ENCODE data around the gene LRRN2.

Gene LRRN2

DNA sequence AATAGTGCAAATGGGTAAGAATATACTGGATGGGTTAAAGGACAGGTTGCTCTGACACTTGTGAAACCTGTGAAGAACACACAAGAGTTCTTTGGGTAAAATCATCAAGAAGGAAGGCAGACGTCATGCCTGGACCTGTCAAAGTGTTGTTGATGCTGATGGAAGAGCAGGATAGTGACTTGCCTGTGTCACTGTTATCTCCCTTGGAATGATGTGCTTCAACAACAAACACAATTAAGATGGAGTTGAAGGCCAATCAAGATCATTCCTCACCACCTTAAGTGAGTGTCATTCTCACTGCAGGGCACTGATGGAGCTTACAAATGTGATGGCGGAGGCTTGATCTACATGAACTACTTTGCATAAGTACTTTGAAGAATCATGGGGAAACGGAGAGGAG is 73.2 kb downstream of the LRRN2 start:
- DNase-seq: peak in 1 of 10 donors; percentile 8
- intact Hi-C loops (cut with DNase I): no loop called here

DNA sequence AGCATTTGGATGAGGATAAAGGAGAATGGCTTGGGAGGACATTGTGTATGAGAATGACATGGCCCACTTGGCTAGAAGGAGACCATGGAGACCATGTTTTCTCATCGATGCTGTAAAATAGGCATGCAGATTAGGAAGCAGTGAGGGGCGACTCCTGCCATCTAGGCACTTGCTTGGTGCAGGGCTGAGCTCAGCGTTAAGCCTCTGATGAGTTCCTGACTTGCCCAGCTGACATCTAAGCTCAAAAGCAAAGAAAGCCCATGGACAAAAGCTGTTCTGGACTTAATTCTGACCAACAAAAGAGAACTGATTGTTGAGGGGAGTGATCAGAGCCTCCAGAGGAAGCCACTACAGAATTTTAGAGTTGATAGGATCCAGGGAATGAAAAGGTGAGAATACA is 74.5 kb downstream of the LRRN2 start:
- DNase-seq: peak in 1 of 10 donors; percentile 55
- intact Hi-C loops (cut with DNase I): no loop called here

DNA sequence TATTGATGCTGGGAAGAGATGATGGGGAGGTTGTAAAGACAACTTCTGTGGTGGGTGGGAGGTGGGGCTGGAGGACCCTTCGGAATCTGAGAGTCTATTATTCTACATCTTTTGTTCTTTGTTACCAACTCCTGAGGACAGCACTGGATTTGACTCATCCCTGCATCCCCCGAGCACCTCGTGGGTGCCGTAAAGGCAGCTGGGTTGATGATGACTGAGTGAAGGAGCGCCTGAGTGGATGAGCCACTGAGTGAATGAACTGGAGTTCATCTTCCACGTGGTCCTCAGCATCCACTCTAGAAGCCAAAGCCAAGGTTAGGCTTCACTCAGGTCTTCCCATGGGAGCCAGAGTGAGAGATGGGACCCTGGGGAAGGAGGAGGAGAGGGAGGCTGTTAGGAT is 77.6 kb downstream of the LRRN2 start:
- intact Hi-C loops (cut with DNase I): no loop called here
- DNase-seq: peak in 1 of 10 donors; percentile 4

DNA sequence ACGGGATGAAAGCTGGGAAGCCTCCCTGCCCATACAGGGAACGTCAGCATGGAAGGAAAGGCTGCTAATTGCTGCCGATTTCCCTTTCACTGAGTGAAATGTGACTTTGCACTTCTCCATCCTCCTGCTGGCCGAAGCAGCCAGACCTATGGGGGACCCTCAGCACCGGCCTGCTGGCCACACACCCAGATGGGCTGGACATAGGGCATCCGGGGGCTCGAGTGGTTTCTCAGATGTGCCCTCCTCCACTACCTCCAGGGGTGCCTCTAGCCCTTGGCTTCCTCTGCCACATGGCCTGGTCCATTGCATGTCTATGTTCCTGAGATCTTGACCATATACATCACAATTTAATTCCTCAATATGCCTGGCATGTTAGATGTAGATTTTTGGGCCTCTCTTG is 79.7 kb downstream of the LRRN2 start:
- peak in 1 of 10 donors; percentile 67 for DNase-seq
- intact Hi-C loops (cut with DNase I): no loop called here

DNA sequence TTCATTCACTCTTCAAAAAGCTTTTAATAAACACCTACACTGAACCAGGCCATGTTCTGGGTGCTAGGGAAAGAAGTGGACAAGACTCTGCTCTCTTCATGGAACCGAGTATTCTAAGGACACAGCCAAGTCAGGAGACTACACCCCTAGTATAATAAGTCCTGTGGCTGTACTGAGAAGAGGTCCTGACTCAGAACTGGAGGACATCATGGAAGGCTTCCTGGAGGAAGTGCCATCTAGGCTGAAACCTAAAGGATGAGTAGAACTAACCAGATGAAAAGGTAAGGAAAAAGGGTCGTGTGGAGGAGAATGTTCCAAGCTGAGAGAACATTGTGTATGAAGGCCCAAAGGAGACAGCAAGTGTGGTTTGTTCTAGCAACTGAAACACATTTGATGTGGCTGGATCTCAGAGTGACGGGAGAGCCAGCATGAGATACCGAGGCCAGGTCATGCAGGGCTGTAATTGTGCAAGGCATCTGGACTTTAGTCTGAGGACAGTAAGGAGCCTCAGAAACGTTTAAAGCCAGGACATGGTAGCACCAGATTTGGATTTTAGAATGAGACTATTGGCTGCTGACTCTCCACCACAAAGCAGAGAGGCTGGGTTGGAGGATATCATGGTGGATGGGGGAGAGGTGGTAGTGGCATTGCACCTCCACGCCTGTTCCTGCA is 82.5 kb downstream of the LRRN2 start:
- intact Hi-C loops (cut with DNase I): no loop called here

DNA sequence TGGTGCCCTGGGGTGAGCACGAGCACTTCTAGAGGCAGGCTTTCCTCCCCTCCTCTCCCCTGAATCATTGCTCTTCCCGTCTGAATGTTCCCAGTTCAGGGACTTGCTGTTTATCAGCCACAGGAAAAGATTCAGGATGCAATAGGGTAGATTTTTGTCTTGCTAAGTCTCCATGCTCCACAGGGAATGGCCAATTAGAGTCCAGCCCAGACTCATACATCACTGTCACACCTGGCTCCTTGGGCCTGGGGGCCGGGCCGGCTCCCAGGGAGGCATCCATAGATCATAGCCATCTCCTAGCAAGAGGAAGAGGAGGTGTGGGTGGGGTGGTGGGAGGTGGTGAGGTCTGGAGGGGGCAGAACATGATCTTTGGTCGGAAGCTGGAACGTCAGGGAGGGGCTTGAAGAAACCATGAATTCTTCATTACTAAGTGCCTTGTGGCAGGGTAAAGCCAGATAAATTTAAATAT is 83.4 kb downstream of the LRRN2 start:
- intact Hi-C loops (cut with DNase I): no loop called here
- DNase-seq: no peak

More for the DNA sequence above, 82.5 kb downstream of the LRRN2 start:
- no peak for DNase-seq

DNA sequence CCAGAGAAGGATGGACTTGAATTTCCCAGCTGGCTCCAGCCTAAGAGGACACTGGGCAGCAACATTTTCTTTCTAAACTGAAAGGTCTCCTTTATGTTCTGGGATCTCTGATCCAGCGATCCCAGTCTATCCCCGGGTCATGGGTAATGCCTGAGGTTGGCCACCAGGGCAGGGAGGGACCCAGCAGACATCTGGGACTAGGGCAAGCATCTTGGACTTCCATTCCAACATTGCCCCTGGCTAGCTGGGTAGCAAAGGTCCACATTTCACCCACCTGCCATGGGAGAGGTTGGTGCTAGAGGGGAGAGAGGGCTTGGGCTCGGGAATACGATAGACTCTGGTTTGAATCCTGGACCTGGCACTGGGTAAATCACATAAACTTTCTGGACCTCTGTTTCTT is 84.6 kb downstream of the LRRN2 start:
- DNase-seq: peak in 1 of 10 donors; percentile 15
- intact Hi-C loops (cut with DNase I): no loop called here

DNA sequence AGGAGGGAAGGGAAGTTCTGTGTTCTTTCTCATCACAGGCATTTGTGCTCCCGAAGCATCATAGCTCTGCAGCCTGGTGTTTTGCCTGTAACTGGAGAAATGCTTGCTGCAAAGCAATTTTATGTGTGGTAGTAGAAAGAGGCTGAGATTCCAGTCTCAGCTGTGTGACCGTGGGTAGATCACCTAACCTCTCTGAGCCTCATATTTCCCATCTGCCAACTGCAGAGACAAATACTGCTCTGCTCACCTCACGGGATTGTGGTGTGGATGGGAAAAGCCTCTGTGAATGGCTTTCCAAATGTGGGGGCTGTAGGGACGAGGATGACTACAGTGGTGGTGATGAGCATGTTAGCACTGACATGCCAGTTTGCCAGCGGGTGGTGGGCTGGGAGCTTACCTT is 85.3 kb downstream of the LRRN2 start:
- DNase-seq: peak in 1 of 10 donors; percentile 40
- intact Hi-C loops (cut with DNase I): no loop called here

DNA sequence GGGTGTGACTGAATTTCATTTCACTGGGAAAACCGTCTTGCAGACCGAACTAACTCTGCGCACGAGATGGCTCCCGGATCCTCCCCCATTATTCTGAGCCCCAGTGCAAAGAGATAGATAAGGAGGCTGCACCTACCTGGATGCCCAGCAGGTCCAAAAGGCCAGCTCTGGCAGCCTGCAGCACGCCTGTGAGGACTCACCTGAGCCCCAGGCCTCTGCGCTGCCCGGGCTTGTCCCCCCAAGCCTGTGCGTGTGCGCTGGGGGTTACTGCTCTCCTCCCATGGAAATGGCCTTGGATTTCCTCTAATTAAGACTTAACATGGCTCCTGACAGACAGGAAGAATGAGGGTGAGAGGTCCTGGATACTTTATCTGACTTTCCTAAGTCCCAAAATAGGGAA is 85.9 kb downstream of the LRRN2 start:
- intact Hi-C loops (cut with DNase I): no loop called here
- DNase-seq: no peak

DNA sequence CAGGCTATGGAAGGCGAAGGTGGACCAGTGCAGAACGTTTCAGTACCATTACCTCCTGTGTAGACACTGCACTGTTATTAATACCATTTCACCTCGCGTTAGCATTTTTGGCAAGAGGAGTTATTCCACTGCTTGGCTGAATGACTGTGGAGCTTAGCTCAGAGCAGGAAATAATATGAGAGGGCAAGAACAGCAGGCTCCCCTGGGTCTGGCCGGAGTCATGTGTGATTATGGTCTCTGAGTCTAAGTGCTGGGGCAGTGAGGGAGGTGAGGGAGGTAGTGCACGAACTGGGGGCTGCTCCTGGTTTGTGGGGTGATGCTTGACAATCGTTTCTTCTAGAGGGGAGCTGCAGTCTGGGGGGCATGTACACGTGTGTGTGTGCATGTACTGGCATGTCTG is 86.4 kb downstream of the LRRN2 start:
- peak in 1 of 10 donors; percentile 2 for DNase-seq
- intact Hi-C loops (cut with DNase I): no loop called here

DNA sequence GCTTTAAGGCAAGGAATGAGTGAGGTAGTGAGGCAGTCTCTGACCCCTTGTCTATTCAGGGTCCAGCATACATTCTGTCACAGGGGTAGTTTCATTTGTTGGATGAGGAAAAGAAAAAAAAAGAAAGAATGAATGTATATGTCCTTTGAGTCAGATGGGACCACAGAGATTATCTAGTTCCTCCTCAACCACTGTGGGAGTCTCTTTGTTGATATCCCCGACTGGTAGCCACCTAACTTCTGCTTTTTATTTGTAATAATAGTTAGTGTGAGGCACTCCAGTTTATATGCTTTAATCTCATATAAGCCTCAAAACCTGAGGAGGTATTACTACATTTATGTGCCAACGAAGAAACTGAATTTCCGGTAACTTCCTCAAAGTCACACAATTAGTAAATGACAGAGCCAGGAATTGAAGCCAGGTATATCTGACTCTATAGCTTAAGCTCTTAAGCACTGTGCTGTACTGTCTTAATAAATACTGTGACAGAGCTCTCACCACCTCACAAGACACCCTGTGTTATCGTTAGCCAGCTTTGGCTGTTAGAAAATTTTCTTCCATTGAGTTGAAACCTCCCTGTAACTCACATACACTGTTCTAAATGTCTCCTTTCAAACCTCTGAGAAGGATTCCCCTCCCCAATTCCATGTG is 87.1 kb downstream of the LRRN2 start:
- no peak for DNase-seq
- intact Hi-C loops (cut with DNase I): no loop called here

DNA sequence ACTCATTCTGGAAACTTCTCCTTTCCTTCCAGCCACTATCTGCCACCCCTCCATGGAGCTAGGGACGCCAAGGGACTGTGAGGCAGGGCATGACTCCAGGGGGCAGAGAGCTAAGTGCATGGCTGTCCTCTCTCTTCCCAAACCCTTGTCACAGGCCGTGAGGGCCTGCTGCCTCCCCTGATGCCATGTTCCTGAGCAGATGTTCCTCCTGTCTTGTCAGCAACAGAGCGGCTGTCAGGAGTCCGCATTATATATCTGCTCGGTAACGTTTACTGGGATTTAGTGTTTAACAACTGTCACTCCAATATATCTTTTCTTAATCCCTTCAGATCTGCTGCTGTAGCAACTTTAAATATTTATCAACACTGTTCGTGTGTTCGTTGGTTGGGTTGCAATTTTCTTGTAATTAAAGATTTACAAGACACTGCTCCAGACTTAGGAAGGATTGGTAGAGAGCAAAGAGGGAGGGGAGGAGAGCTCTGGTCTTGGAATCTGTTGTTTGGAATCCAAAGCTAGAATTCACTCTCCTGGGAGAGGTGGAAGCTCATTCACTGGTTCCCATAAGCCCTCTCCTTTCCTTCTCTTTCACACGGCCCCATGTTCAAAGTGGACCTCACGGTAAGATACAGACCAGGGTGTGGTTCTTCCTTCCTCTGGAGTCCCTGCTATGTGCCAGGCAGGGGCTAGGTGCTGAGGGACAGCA is 93.1 kb downstream of the LRRN2 start:
- no peak for DNase-seq
- intact Hi-C loops (cut with DNase I): no loop called here

DNA sequence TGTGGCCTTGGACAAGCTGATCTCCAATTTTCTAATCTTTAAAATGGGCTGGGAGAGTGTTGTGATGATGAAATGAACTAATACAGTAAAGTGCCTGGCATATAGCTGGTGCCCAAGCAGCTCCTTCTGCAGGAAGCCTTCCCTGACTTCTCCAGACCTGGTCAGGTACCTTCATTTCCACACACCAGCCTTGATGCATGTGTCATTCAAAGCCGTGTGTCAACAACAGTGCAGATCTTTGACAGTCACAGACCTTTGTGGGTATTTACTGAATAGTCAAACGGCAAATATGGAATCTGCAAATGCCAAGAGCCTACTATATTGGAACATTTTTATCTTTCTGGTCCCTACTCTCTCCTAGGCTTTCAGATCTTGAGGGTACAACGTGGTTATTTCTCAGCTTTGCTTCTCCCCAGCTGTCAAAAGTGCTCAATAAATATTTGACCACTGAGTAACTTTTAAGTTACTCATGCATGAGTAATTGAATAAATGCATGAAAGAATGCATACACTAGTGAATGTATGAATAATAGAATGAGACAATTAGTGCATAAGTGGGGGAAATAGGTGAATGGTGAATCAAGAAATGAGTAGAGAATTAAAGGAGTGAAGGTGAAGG is 94.0 kb downstream of the LRRN2 start:
- intact Hi-C loops (cut with DNase I): no loop called here
- DNase-seq: no peak

DNA sequence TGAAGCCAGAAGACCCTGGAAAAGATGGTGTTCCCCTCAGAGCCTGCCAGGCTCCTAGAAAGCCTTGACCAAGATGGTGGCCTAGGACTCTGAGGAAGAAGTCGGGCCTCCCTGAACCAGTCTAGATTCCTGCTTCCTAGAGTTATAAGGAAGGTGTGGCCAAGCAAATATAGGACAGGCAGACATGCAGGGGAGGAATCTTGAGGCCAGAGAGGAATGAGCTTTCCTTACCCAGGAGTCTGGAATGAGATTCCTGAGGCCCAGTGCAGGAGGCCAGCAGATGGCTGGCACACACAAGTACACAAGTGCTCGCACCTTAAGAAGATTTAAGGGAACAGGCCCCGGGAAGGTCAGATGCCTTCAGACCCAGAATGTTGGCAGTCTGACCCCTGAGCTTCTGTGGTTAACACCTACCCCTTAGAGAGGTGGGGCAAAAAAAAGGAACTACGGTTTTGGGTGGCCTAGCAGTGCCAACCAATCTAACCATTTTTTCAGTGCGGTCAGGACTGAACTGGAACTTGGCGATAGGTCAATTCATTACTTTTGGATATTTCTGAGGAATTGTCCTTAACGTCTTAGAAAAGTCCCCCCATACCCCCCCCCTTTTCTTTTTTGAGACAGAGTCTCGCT is 96.0 kb downstream of the LRRN2 start:
- no peak for DNase-seq
- intact Hi-C loops (cut with DNase I): no loop called here

DNA sequence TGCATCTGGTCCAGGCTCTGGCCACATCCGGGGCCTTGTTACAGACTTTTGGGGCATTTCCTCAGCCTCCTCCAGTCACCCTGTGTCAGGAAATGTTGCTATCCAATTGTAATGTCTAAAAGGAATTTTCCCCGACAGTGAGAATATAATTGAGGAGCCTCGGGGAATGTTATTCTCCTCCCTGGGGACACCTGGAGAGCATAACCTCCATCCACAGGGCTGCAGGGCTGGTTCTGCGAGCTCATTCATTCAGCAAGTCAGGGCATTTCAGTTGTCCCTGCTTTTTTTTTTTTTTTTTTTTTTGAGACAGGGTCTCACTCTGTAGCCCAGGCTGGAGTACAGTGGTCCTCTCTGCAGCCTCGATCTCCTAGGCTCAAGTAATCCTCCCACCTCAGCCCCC is 96.7 kb downstream of the LRRN2 start:
- no peak for DNase-seq
- intact Hi-C loops (cut with DNase I): no loop called here

DNA sequence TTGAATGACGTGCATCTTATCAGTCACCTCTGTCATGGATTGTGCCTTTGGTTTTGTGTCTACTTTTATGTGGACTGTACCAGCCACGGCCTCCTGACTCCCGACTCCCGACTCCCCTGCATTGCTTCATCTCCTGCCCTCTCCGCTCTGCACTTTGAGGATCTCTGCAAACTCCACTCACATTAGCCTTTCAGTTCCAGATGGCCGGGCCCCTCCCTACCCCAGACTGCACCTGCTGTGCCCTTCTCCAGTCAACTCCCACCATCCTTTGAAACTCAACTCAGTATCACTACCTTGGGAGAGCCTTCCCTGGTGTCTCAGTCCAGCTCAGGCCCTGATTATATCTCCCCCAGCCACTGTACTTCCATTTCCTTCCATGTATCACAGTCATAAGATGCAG is 97.9 kb downstream of the LRRN2 start:
- intact Hi-C loops (cut with DNase I): no loop called here
- DNase-seq: no peak

DNA sequence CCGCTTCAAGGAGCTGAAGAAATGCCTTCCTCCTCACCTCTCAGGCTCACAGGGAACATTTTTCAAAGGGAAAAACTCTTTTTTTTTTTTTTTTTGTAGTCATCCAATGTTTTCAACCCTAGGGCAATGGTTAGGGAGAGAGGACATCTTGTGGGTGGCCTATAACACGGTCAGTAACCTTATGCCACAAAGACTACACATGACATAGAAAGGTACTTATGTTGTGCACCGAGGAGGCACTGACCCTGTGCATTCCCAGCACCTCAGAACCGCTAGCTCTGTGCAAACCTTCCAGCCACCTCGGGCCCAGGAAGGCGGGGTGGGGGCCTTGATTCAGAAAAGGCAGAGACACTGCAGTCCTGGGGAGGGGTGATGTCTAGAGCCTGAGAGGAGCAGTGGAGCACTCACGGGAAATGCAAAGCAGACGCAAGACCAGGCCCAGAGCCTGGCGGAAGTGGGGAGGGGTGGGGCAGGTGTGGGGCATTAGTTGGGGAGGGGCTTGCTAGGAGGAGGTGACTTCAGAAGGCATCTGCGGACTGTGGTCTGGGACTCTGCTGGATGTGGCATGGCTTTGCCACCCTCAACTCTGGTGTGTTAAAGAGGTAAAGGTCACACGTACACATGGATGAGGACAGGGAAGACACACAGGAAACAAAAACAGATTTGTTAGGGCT is 100.7 kb downstream of the LRRN2 start:
- intact Hi-C loops (cut with DNase I): no loop called here
- no peak for DNase-seq

DNA sequence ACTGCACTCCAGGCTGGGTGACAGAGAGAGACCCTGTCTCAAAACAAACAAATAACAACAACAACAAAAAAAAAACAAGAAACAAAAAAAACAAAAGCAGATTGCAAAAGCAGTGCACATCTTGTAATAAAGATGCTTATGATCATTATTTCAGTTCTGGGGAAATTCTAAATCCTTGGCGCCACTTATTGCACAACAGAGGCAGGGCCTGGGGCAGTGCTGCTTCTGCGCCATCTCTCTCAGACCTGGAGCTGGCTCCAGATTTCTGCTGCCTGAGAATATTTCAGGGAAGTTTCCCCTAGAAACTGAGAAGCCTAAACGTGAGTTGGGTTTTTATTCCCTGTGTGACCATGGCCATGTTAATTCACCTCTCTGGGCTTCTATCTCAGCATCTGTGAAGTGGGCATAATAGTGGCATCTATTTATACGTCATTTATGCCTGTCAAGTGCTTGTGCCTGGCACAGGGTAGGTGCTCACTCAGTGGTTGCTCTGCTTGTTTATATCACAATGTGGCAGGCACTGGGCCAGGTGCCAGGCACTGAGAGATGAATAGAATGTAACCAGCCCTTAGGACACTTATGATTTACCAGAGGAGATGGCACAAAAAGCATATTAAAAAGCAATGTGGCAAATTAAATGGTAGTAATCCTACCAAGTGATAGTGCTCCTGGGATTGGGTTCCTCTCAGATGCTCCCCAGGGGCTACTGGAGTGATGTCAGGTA is 101.5 kb downstream of the LRRN2 start:
- intact Hi-C loops (cut with DNase I): no loop called here
- DNase-seq: peak in 7 of 10 donors; percentile 26 to 87 (median 48)

DNA sequence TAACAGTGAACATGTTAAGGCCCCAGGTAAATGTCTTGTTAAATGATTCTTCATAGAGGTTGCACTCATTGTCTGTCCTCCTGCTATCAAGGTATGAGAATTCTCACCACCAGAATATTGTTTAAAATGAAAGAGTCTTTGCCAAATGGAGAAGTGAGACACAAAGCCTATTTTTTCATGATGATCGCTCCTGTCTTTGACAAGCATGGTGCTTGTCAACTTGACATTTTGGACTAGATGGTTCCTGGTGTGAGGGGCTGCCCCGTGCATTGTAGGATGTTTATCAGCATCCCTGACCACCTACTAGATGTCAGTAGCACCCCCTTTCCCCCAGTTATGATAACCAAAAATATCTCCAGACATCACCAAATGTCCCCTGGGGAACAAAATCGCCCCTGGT is 103.8 kb downstream of the LRRN2 start:
- intact Hi-C loops (cut with DNase I): no loop called here
- no peak for DNase-seq

DNA sequence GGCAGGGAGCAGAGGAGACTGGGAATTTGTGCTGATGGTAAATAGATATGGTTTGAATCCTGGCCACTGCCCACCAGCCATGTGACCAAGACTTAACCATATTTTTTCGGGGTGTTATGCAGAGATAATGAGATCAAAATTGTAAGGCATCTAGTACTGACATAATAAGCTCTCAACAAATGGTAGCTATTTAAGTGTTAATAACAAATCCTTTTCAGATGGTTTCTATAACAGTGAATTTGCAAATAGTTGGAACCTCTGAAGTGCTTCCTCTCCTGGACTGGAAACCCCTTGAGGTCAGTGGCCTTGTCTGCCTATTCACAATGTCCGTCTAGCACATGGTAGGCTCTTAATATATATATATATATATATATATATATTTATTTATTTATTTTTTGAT is 104.7 kb downstream of the LRRN2 start:
- no peak for DNase-seq
- intact Hi-C loops (cut with DNase I): no loop called here

Data from posterior cingulate gyrus (tissue), 11 donors.